Spleen (tissue), 11 donors: ENCODE measurements around the gene BNC2. TPM values are rescaled to one million over a fixed set of nuclear protein-coding genes. Genes with fewer than 3 reads are reported as not detected.
"Not testable (repeated sequence)": the region's sequence is repeated elsewhere in the genome, so short reads cannot be mapped to it uniquely, and the experiment has no call there.

Experiments used
- DNase-seq: peaks from one replicate; pipeline ENCODE4 v3.0.0-alpha.2; 2020
- H3K27ac ChIP-seq, 8 donors: fragments of 200-600 bp; sonication (generic) in 7 of 8; 1 replicate in 4 of 8; 2 replicates in 4 of 8; pipeline versions ENCODE4 v1.5.0 to v1.8.0; 2016 to 2021; ENCODE audit warnings: inconsistent platforms in 4 of 8, mild to moderate bottlenecking in 4 of 8, moderate library complexity in 1 of 8
- H3K27me3 ChIP-seq, 7 donors: fragments of 200-600 bp; sonication (generic) in 6 of 7; replicated peaks in 1 of 7; 1 replicate in 4 of 7; 2 replicates in 3 of 7; pipeline versions ENCODE4 v1.5.0 to v1.8.0; 2016 to 2021; ENCODE audit warnings: inconsistent platforms in 3 of 7, mild to moderate bottlenecking in 1 of 7
- H3K36me3 ChIP-seq, 6 donors: fragments of 200-600 bp; sonication (generic) in 5 of 6; 1 replicate in 4 of 6; 2 replicates in 2 of 6; pipeline versions ENCODE4 v1.5.0 to v1.8.0; 2016 to 2021; ENCODE audit warnings: inconsistent platforms in 2 of 6
- H3K4me1 ChIP-seq, 6 donors: fragments of 200-600 bp; sonication (generic) in 5 of 6; 1 replicate in 3 of 6; 2 replicates in 3 of 6; pipeline versions ENCODE4 v1.5.0 to v1.8.0; 2016 to 2021; ENCODE audit warnings: inconsistent platforms in 3 of 6
- H3K4me3 ChIP-seq, 8 donors: fragments of 200-600 bp; sonication (generic) in 7 of 8; 1 replicate in 4 of 8; 2 replicates in 4 of 8; pipeline versions ENCODE4 v1.5.0 to v1.8.0; 2016 to 2021; ENCODE audit warnings: inconsistent platforms in 4 of 8, mild to moderate bottlenecking in 4 of 8, moderate library complexity in 2 of 8
- H3K9me3 ChIP-seq, 8 donors: fragments of 200-600 bp; sonication (generic) in 7 of 8; 1 replicate in 4 of 8; 2 replicates in 4 of 8; pipeline versions ENCODE4 v1.5.0 to v1.8.0; 2016 to 2021; ENCODE audit warnings: inconsistent platforms in 4 of 8
- CTCF ChIP-seq, 11 experiments: fragments of 200-600 bp in 7 of 11; fragments of 450-650 bp in 4 of 11; sonication (generic) in 4 of 11; IDR thresholded peaks in 8 of 11; conservative IDR thresholded peaks in 3 of 11; 1 replicate in 7 of 11; 2 replicates in 4 of 11; pipeline versions ENCODE4 v1.4.0 to v1.8.0; 2016 to 2021; ENCODE audit warnings: antibody characterized with exemption in 11 of 11, inconsistent platforms in 4 of 11, mild to moderate bottlenecking in 1 of 11
- POLR2A ChIP-seq, 3 donors: fragments of 450-650 bp; IDR thresholded peaks; one replicate each; pipeline ENCODE4 v1.5.1; 2017; ENCODE audit warnings: antibody characterized with exemption in 3 of 3, mild to moderate bottlenecking in 1 of 3
- POLR2AphosphoS5 ChIP-seq, 3 donors: sonication (generic); formaldehyde crosslinking; IDR thresholded peaks; one replicate each; pipeline ENCODE4 v1.5.1; 2017; ENCODE audit warnings: antibody characterized with exemption in 3 of 3
- WGBS, 5 donors: extraction: QIAGEN DNeasy Blood & Tissue Kit in 3 of 5; methylation state at CpG; one replicate each; pipeline versions ENCODE4 v1.1.5 to v1.1.7; 2013 to 2018; 5-methylcytosine and 5-hydroxymethylcytosine counted together
- intact Hi-C: fragments of 100-400 bp; cut with DNase I; formaldehyde crosslinking; loops from one replicate; pipeline ENCODE4 v1.15.0; 2023; ENCODE audit warnings: low total_unique reads
- polyA plus RNA-seq, 3 donors: library from polyadenylated mRNA; stranded (reverse); fragments of 200-250 nt; gene quantifications; one replicate each; pipeline ENCODE4 v1.2.1, GENCODE V29; 2013
- total RNA-seq, 7 donors: library from RNA; depleted of rRNA in 3 of 7; stranded (reverse); fragments of >200 nt in 3 of 7; fragmentation: NEBNext Ultra II Directional in 4 of 7; extraction: Animal tissue kit (Norgen Biotek cat#: 25700) in 4 of 7; gene quantifications; one replicate each; pipeline versions ENCODE4 v1.1.0 to v1.2.1, GENCODE V29; 2016 to 2021
- donor health status: healthy with polysubstance abuse.
- donor health status: DM: no; HTN: no; CAD: no; lungs with moderate emphysema.
- donor health status: DM: no; HTN: no; CAD: no.
- donor health status: Bipolar disorder and iron deficiency.
- donor health status: healthy.
- donor health status: DM: no; HTN: no; CAD: no.
- donor health status: DM: yes; HTN: yes; CAD: no.

BNC2 gene
- total and polyA plus RNA-seq, 10 donors = 0.07 to 4.3 (median 1.3) TPM

DNA sequence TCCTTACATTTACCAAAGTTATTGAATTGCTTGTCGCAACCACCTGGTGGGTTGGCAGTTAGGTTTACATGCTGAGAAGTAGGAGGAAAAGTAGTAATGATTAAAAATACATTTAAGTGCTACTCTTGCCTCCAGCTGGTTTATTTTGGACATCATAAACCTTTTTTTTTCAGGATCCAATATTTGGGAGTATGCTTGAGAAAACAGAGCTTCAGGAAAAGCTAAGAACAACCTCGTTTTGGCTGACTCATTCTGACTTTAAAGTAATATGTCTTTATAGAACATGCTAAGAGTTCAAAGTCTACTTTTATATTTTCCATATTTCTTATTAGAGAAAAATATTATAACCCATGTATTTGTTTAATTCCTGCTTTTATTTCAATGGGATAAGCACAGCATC lies 41.7 kb upstream of the BNC2 start:
- H3K4me1 ChIP-seq = no peaks in the 10 kb centered on the region
- no peaks in the 10 kb centered on the region for H3K36me3 ChIP-seq
- no peak for DNase-seq
- peaks cover 0 to 10% (median 0%) of the 10 kb centered on the region in 8 donors for H3K9me3 ChIP-seq
- WGBS, 5 donors = 50 to 68% (median 55%) methylated on average over 2 of the region's 2 CpGs
- H3K27ac ChIP-seq = no peak overlapping the region
- TF ChIP-seq CTCF (IDR thresholded peaks at IDR 0.05 in 8 of 11, conservative IDR thresholded peaks at IDR 0.05 in 3 of 11) (no peak), POLR2A (IDR thresholded peaks at IDR 0.05) (no peak), POLR2AphosphoS5 (IDR thresholded peaks at IDR 0.05) (no peak)
- intact Hi-C loops = no loop called here
- H3K4me3 ChIP-seq = no peak overlapping the region
- no peaks in the 10 kb centered on the region for H3K27me3 ChIP-seq

GRCh38 chr9:16908206-16908605 lies 37.7 kb upstream of the BNC2 start:
- intact Hi-C loops, H3K9me3 ChIP-seq, H3K36me3 ChIP-seq, H3K27me3 ChIP-seq, H3K4me1 ChIP-seq, H3K4me3 ChIP-seq, DNase-seq, H3K27ac ChIP-seq: not testable (repeated sequence)

DNA sequence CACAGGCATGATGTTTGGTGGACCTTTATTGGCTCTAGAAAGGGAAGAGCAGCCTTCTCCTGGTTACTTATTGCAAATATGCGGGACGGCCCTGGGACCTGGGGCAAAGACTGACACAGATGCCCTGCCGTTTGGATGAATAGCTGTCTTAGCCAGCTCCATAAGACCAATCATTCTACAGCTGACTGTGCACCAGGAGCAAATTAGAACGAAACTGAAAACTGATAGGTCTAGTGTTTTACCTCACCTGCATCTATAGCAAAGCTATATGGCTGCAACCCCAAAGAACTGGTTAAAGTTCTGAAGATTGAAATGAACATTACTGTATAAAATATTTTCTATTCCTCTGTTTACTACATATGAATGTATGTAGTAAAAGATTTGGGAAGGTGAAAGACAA lies 34.2 kb upstream of the BNC2 start:
- H3K4me3 ChIP-seq = no peak overlapping the region
- no peaks in the 10 kb centered on the region for H3K4me1 ChIP-seq
- intact Hi-C loops = no loop called here
- no peaks in the 10 kb centered on the region for H3K36me3 ChIP-seq
- WGBS, 5 donors = 88 to 94% (median 93%) methylated on average over 4 of the region's 4 CpGs
- H3K27ac ChIP-seq = no peak overlapping the region
- TF ChIP-seq CTCF (IDR thresholded peaks at IDR 0.05 in 8 of 11, conservative IDR thresholded peaks at IDR 0.05 in 3 of 11) (no peak), POLR2A (IDR thresholded peaks at IDR 0.05) (no peak), POLR2AphosphoS5 (IDR thresholded peaks at IDR 0.05) (no peak)
- H3K9me3 ChIP-seq = no peaks in the 10 kb centered on the region
- no peaks in the 10 kb centered on the region for H3K27me3 ChIP-seq
- no peak for DNase-seq

GRCh38 chr9:16901590-16901989 lies 31.1 kb upstream of the BNC2 start:
- Histone ChIP-seq H3K4me1 (no peaks in the 10 kb centered on the region), H3K9me3 (no peaks in the 10 kb centered on the region), H3K27me3 (no peaks in the 10 kb centered on the region), H3K36me3 (no peaks in the 10 kb centered on the region), H3K4me3 (no peak overlapping the region), H3K27ac (no peak overlapping the region)
- no peak for DNase-seq
- WGBS, 5 donors = 81 to 94% (median 87%) methylated on average over 2 of the region's 2 CpGs
- intact Hi-C loops = no loop called here
- TF ChIP-seq POLR2AphosphoS5 (IDR thresholded peaks at IDR 0.05) = no peak

DNA sequence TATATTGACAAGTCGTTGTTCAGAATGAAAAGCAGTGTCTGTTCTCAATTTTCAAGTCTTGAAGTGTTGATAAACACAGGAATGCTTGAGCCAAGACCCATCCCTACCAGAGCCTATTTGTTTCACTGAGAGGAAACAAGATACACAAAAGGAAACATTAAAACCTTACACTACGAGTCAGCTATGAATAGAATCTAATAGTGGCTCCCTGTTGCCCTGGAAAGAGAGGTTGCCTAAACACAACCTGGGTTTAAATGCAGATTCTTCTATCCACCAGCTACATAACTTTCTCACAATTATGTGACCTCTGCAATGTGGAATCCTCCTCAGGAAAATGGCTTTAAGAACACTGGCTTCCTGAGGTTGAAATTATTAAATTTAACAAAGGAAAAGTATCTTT lies 29.1 kb upstream of the BNC2 start:
- no peak overlapping the region for H3K4me3 ChIP-seq
- no peak for TF ChIP-seq POLR2A (IDR thresholded peaks at IDR 0.05)
- no peak for TF ChIP-seq POLR2AphosphoS5 (IDR thresholded peaks at IDR 0.05)
- no peak for TF ChIP-seq CTCF (IDR thresholded peaks at IDR 0.05 in 8 of 11, conservative IDR thresholded peaks at IDR 0.05 in 3 of 11)
- 26 to 51% (median 26%) methylated on average over 2 of the region's 2 CpGs for WGBS, 5 donors
- no peaks in the 10 kb centered on the region for H3K9me3 ChIP-seq
- DNase-seq = no peak
- no peaks in the 10 kb centered on the region for H3K36me3 ChIP-seq
- intact Hi-C loops = no loop called here
- no peaks in the 10 kb centered on the region for H3K4me1 ChIP-seq
- H3K27ac ChIP-seq = no peak overlapping the region
- H3K27me3 ChIP-seq = no peaks in the 10 kb centered on the region
